H9 (cell line): ENCODE results near the gene LGALS14. TPM values are rescaled to one million over a fixed set of nuclear protein-coding genes. Genes with fewer than 3 reads are reported as not detected.
"Not testable (repeated sequence)": the region's sequence is repeated elsewhere in the genome, so short reads cannot be mapped to it uniquely, and the experiment has no call there.

ENCODE experiments used
- DNase-seq: peaks from one replicate; pipeline ENCODE4 v3.0.0-alpha.2; 2017
- H2AFZ ChIP-seq: one replicate; pipeline ENCODE4 v1.6.1; 2013; ENCODE audit warnings: mild to moderate bottlenecking, low read length, control low read depth, moderate library complexity
- H2AK5ac ChIP-seq: 2 replicates; pipeline ENCODE4 v1.6.1; 2013; ENCODE audit warnings: low read length, control low read depth, mixed read lengths; ENCODE audit not compliant: insufficient read length
- H2BK120ac ChIP-seq: one replicate; pipeline ENCODE4 v1.6.1; 2013; ENCODE audit warnings: low read depth, mild to moderate bottlenecking, low read length, control low read depth, inconsistent platforms; ENCODE audit not compliant: poor library complexity, severe bottlenecking
- H2BK12ac ChIP-seq: 2 replicates; pipeline ENCODE4 v1.6.1; 2013; ENCODE audit warnings: low read length, control low read depth, mixed read lengths, low read depth; ENCODE audit not compliant: insufficient read length
- H2BK15ac ChIP-seq: 2 replicates; pipeline ENCODE4 v1.6.1; 2013; ENCODE audit warnings: low read depth, low read length, control low read depth
- H2BK20ac ChIP-seq: one replicate; pipeline ENCODE4 v1.6.1; 2013; ENCODE audit warnings: low read depth, mild to moderate bottlenecking, low read length, control low read depth, inconsistent platforms; ENCODE audit not compliant: poor library complexity, severe bottlenecking
- H2BK5ac ChIP-seq: 2 replicates; pipeline ENCODE4 v1.6.1; 2013; ENCODE audit warnings: low read length, control low read depth, mixed read lengths; ENCODE audit not compliant: insufficient read length
- H3K14ac ChIP-seq: 2 replicates; pipeline ENCODE4 v1.6.1; 2013; ENCODE audit warnings: low read length, control low read depth; ENCODE audit not compliant: insufficient read depth
- H3K18ac ChIP-seq: 2 replicates; pipeline ENCODE4 v1.6.1; 2013; ENCODE audit warnings: low read depth, mild to moderate bottlenecking, mixed read lengths, low read length, control low read depth; ENCODE audit not compliant: insufficient read length
- H3K23ac ChIP-seq: 2 replicates; pipeline ENCODE4 v1.6.1; 2013; ENCODE audit warnings: low read length, control low read depth, mixed read lengths, low read depth; ENCODE audit not compliant: insufficient read length
- H3K23me2 ChIP-seq: 2 replicates; pipeline ENCODE4 v1.6.1; 2013; ENCODE audit warnings: low read depth, mild to moderate bottlenecking, mixed read lengths, low read length, control low read depth; ENCODE audit not compliant: insufficient read length, poor library complexity, severe bottlenecking
- H3K27ac ChIP-seq: 2 replicates; pipeline ENCODE4 v1.5.1; 2013; ENCODE audit warnings: low read length, control low read depth, mixed read lengths, low read depth; ENCODE audit not compliant: insufficient read length
- H3K27me3 ChIP-seq: 2 replicates; pipeline ENCODE4 v1.6.1; 2013; ENCODE audit warnings: low read length, control low read depth, inconsistent platforms; ENCODE audit not compliant: insufficient read depth
- H3K4ac ChIP-seq: 2 replicates; pipeline ENCODE4 v1.6.1; 2013; ENCODE audit warnings: low read depth, mild to moderate bottlenecking, control low read depth, inconsistent platforms, low read length, moderate library complexity
- H3K4me1 ChIP-seq: 2 replicates; pipeline ENCODE4 v1.6.1; 2013; ENCODE audit warnings: low read length, control low read depth, inconsistent platforms; ENCODE audit not compliant: insufficient read depth
- H3K4me2 ChIP-seq: 2 replicates; pipeline ENCODE4 v1.6.1; 2013; ENCODE audit warnings: low read length, control low read depth, mixed read lengths; ENCODE audit not compliant: insufficient read length, insufficient read depth
- H3K56ac ChIP-seq: 2 replicates; pipeline ENCODE4 v1.6.1; 2013; ENCODE audit warnings: low read depth, mild to moderate bottlenecking, mixed read lengths, low read length, control low read depth; ENCODE audit not compliant: insufficient read length
- H3K79me1 ChIP-seq: 2 replicates; pipeline ENCODE4 v1.6.1; 2013; ENCODE audit warnings: low read depth, mild to moderate bottlenecking, moderate library complexity, low read length, control low read depth, inconsistent platforms; ENCODE audit not compliant: insufficient read depth, poor library complexity, severe bottlenecking
- H3K79me2 ChIP-seq: 2 replicates; pipeline ENCODE4 v1.6.1; 2013; ENCODE audit warnings: low read length, control low read depth, inconsistent platforms; ENCODE audit not compliant: insufficient read depth
- H3K9ac ChIP-seq: 2 replicates; pipeline ENCODE4 v1.6.1; 2013; ENCODE audit warnings: low read length, control low read depth, mixed read lengths; ENCODE audit not compliant: insufficient read length; ENCODE audit errors: extremely low read depth
- H3K9me3 ChIP-seq: one replicate; pipeline ENCODE4 v1.6.1; 2013; ENCODE audit warnings: low read depth, low read length, inconsistent platforms; ENCODE audit not compliant: control insufficient read depth
- H3T11ph ChIP-seq: one replicate; pipeline ENCODE4 v1.6.1; 2013; ENCODE audit warnings: mild to moderate bottlenecking, low read length, control low read depth, inconsistent platforms
- H4K20me1 ChIP-seq: one replicate; pipeline ENCODE4 v1.6.1; 2013; ENCODE audit not compliant: control insufficient read depth, insufficient read length, insufficient read depth
- H4K5ac ChIP-seq: 2 replicates; pipeline ENCODE4 v1.6.1; 2013; ENCODE audit warnings: low read depth, mild to moderate bottlenecking, mixed read lengths, low read length, control low read depth; ENCODE audit not compliant: insufficient read length
- H4K8ac ChIP-seq: replicated peaks from 2 replicates; pipeline ENCODE4 v1.6.1; 2013; ENCODE audit warnings: low read length, control low read depth, mixed read lengths, low read depth; ENCODE audit not compliant: insufficient read length
- H4K91ac ChIP-seq: 2 replicates; pipeline ENCODE4 v1.6.1; 2013; ENCODE audit warnings: low read depth, mild to moderate bottlenecking, moderate library complexity, mixed read lengths, low read length, control low read depth; ENCODE audit not compliant: insufficient read length
- H3K27ac Mint-ChIP-seq, 3 experiments: 2 replicates in 2 of 3; 3 replicates in 1 of 3; pipeline ENCODE4 v1.8.0; 2020 to 2021; ENCODE audit warnings: mixed read lengths in 3 of 3, mild to moderate bottlenecking in 1 of 3, moderate library complexity in 1 of 3
- H3K27me3 Mint-ChIP-seq: 2 replicates; pipeline ENCODE4 v1.8.0; 2021; ENCODE audit warnings: low read depth, mild to moderate bottlenecking, moderate library complexity, mixed read lengths
- H3K36me3 Mint-ChIP-seq, 3 experiments: 2 replicates in 2 of 3; 3 replicates in 1 of 3; pipeline ENCODE4 v1.8.0; 2020 to 2021; ENCODE audit warnings: low read depth in 3 of 3, mixed read lengths in 3 of 3; ENCODE audit not compliant: insufficient read depth in 1 of 3
- H3K4me1 Mint-ChIP-seq, 2 experiments: 2 replicates each; pipeline ENCODE4 v1.8.0; 2020; ENCODE audit warnings: mixed read lengths in 2 of 2
- H3K4me3 Mint-ChIP-seq, 2 experiments: 2 replicates in 1 of 2; 3 replicates in 1 of 2; pipeline ENCODE4 v1.8.0; 2020 to 2021; ENCODE audit warnings: mild to moderate bottlenecking in 2 of 2, mixed read lengths in 2 of 2, moderate library complexity in 1 of 2
- H3K9me3 Mint-ChIP-seq, 2 experiments: 2 replicates in 1 of 2; 3 replicates in 1 of 2; pipeline ENCODE4 v1.8.0; 2020; ENCODE audit warnings: mild to moderate bottlenecking in 2 of 2, mixed read lengths in 2 of 2, moderate library complexity in 1 of 2
- CTCF ChIP-seq: fragments of 200-600 bp; sonication (generic); conservative IDR thresholded peaks from 3 replicates; pipeline ENCODE4 v1.8.0; 2021; ENCODE audit warnings: antibody characterized with exemption, mild to moderate bottlenecking
- WGBS: extraction: QIAGEN DNeasy Blood & Tissue Kit; methylation state at CpG from one replicate; pipeline ENCODE4 v1.1.7; 2013; ENCODE audit warnings: missing lambda C conversion rate, low lambda C conversion rate, mixed read lengths; ENCODE audit not compliant: insufficient read length; ENCODE audit errors: extremely low coverage; 5-methylcytosine and 5-hydroxymethylcytosine counted together
- total RNA-seq: library from RNA; stranded (reverse); gene quantifications from 2 replicates; pipeline ENCODE4 v1.2.1, GENCODE V29; 2021

Gene LGALS14
- total RNA-seq, 1 experiment from 2014 or later: not detected

- not testable (repeated sequence) for H3K79me1 ChIP-seq, H2BK120ac ChIP-seq, H3K4me3 Mint-ChIP-seq, H3K18ac ChIP-seq, H4K8ac ChIP-seq, H2BK20ac ChIP-seq, H3K27ac Mint-ChIP-seq, H3K27me3 Mint-ChIP-seq, H3K23ac ChIP-seq, H3K36me3 Mint-ChIP-seq, H2BK15ac ChIP-seq, H3K9me3 Mint-ChIP-seq, H3K9ac ChIP-seq, H3K4me2 ChIP-seq, H2BK5ac ChIP-seq, H3K4ac ChIP-seq, H4K5ac ChIP-seq, H3K23me2 ChIP-seq, H3K79me2 ChIP-seq, H3K27ac ChIP-seq, H2AFZ ChIP-seq, DNase-seq, H3K14ac ChIP-seq, H3K4me1 ChIP-seq, H3K9me3 ChIP-seq, H2AK5ac ChIP-seq, H4K91ac ChIP-seq, H4K20me1 ChIP-seq, H3K27me3 ChIP-seq, H3T11ph ChIP-seq, H2BK12ac ChIP-seq, H3K56ac ChIP-seq
- TF ChIP-seq CTCF: peak; percentile 62
- no CpG with 5 or more reads among the region's 1 CpG for WGBS
- H3K4me1 Mint-ChIP-seq: peaks cover 15 to 20% of the 10 kb centered on the region in 2 experiments
Observed at GRCh38 chr19:39673862-39674261, 30.4 kb upstream of the LGALS14 start.
